T-helper 1 cell treated with Interleukin-12 subunit alpha and Interleukin-12 subunit beta and Interleukin-4 antibody, amounts not matched to agents 30 μg/mL and 1 μg/mL, for 36 hours (primary cell): Measurements from ENCODE around the gene KLHL22.

Experiments used
- H3K27ac Mint-ChIP-seq: one replicate; pipeline ENCODE4 v1.8.0; 2021; ENCODE audit warnings: mild to moderate bottlenecking, mixed read lengths
- H3K27me3 Mint-ChIP-seq: one replicate; pipeline ENCODE4 v1.8.0; 2021; ENCODE audit warnings: low read depth, mixed read lengths
- H3K36me3 Mint-ChIP-seq: one replicate; pipeline ENCODE4 v1.8.0; 2021; ENCODE audit warnings: low read depth, mixed read lengths
- H3K4me1 Mint-ChIP-seq: one replicate; pipeline ENCODE4 v1.8.0; 2021; ENCODE audit warnings: low read depth, mixed read lengths
- H3K4me3 Mint-ChIP-seq: one replicate; pipeline ENCODE4 v1.8.0; 2021; ENCODE audit warnings: mild to moderate bottlenecking, moderate library complexity, mixed read lengths
- H3K9me3 Mint-ChIP-seq: one replicate; pipeline ENCODE4 v1.8.0; 2021; ENCODE audit warnings: mixed read lengths

The KLHL22 gene

DNA sequence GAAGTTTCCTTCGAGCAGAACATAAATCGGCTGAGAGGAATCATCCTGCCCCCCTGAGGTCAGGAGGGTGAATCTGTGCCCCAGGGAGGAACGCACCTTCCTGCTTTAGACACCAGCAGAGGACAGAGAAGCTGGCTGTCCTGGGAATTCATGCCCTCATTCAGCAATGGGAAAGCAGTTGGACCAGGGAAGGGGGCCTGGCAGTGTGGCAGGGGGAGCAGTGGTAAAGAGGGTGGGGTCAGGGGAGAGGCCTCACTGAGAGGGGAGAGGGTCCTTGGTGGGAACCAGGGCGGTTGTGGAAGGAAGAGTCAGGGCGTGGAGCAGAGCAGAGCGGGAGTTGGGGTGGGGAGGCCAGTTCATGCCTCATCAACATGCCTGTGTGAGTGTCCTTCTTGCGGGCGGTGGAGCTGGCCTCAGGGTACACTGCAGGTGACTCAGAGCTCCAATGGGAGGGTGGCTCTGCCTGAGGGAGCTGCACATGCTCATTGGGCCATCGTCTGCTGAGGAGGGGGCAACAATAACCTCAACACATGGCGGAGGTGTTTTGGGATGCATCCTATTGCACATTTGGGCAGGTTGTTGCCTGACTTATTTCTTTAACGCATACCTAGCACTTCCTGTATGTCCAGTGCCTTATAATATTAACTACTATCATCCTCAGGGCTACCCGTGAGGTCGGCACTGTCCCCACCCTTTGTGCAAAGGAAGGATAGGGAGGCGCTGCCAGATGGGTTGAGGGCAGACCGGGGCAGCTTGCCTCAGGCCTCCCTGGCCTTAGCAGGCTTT lies 35.0 kb upstream of the KLHL22 start:
- no peaks in the 10 kb centered on the region for H3K27me3 Mint-ChIP-seq
- no peaks in the 10 kb centered on the region for H3K9me3 Mint-ChIP-seq
- H3K4me3 Mint-ChIP-seq: no peak overlapping the region
- no peak overlapping the region for H3K27ac Mint-ChIP-seq
- H3K4me1 Mint-ChIP-seq: peaks cover 42% of the 10 kb centered on the region
- peaks cover 23% of the 10 kb centered on the region for H3K36me3 Mint-ChIP-seq

DNA sequence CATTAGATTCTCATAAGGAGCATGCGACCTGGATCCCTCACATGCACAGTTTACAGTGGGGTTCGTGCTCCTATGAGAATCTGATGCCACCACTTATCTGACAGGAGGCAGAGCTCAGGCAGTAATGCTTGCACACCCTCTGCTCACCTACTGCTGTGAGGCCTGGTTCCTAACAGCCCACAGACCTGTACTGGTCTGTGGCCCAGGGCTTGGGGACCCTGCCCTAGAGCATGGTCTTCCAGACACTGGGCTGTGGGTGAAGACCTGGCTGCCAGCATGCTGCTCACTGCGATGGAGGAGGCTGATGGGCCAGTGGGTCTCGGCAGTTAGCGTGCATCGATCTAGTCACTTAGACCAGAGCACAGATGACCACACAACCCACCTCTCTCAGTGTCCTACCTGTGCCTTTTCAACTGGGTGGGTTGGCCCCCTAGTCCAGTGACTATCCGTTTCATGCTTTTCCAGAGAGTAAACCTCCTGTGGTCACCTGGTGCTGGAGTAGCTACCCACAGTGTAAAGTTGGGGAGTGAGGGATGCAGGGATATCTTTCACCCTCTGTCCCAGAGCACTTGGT lies 32.9 kb upstream of the KLHL22 start:
- H3K4me1 Mint-ChIP-seq: peaks cover 42% of the 10 kb centered on the region
- no peaks in the 10 kb centered on the region for H3K9me3 Mint-ChIP-seq
- H3K4me3 Mint-ChIP-seq: no peak overlapping the region
- H3K27me3 Mint-ChIP-seq: no peaks in the 10 kb centered on the region
- no peak overlapping the region for H3K27ac Mint-ChIP-seq
- H3K36me3 Mint-ChIP-seq: peaks cover 25% of the 10 kb centered on the region

- H3K4me3 Mint-ChIP-seq: peak overlapping the region; percentile 50
- no peaks in the 10 kb centered on the region for H3K27me3 Mint-ChIP-seq
- H3K4me1 Mint-ChIP-seq: peaks cover 45% of the 10 kb centered on the region
- peaks cover 26% of the 10 kb centered on the region for H3K36me3 Mint-ChIP-seq
- H3K9me3 Mint-ChIP-seq: no peaks in the 10 kb centered on the region
- H3K27ac Mint-ChIP-seq: peak overlapping the region; percentile 56
Observed at GRCh38 chr22:20526628-20527355, 31.2 kb upstream of the KLHL22 start.

GRCh38 chr22:20526305-20526627 lies 30.7 kb upstream of the KLHL22 start:
- Mint-ChIP-seq H3K4me3 (no peak overlapping the region), H3K4me1 (peaks cover 40% of the 10 kb centered on the region), H3K27ac (no peak overlapping the region), H3K27me3 (no peaks in the 10 kb centered on the region), H3K9me3 (no peaks in the 10 kb centered on the region), H3K36me3 (peaks cover 26% of the 10 kb centered on the region)

GRCh38 chr22:20525048-20525447 lies 29.5 kb upstream of the KLHL22 start:
- H3K27ac Mint-ChIP-seq: no peak overlapping the region
- no peak overlapping the region for H3K4me3 Mint-ChIP-seq
- H3K36me3 Mint-ChIP-seq: peaks cover 34% of the 10 kb centered on the region
- no peaks in the 10 kb centered on the region for H3K9me3 Mint-ChIP-seq
- peaks cover 39% of the 10 kb centered on the region for H3K4me1 Mint-ChIP-seq
- no peaks in the 10 kb centered on the region for H3K27me3 Mint-ChIP-seq

GRCh38 chr22:20524004-20524481 lies 28.4 kb upstream of the KLHL22 start:
- H3K9me3 Mint-ChIP-seq: no peaks in the 10 kb centered on the region
- peaks cover 40% of the 10 kb centered on the region for H3K4me1 Mint-ChIP-seq
- H3K36me3 Mint-ChIP-seq: peaks cover 36% of the 10 kb centered on the region
- H3K27me3 Mint-ChIP-seq: no peaks in the 10 kb centered on the region
- H3K4me3 Mint-ChIP-seq: no peak overlapping the region
- H3K27ac Mint-ChIP-seq: peak overlapping the region; percentile 49

GRCh38 chr22:20523086-20523983 lies 27.7 kb upstream of the KLHL22 start:
- H3K4me1 Mint-ChIP-seq: peaks cover 41% of the 10 kb centered on the region
- H3K27ac Mint-ChIP-seq: peak overlapping the region; percentile 49
- H3K9me3 Mint-ChIP-seq: no peaks in the 10 kb centered on the region
- H3K36me3 Mint-ChIP-seq: peaks cover 39% of the 10 kb centered on the region
- H3K27me3 Mint-ChIP-seq: no peaks in the 10 kb centered on the region
- no peak overlapping the region for H3K4me3 Mint-ChIP-seq

GRCh38 chr22:20522134-20523004 lies 26.8 kb upstream of the KLHL22 start:
- H3K27me3 Mint-ChIP-seq: no peaks in the 10 kb centered on the region
- peak overlapping the region; percentile 38 for H3K4me3 Mint-ChIP-seq
- H3K36me3 Mint-ChIP-seq: peaks cover 41% of the 10 kb centered on the region
- peak overlapping the region; percentile 24 for H3K27ac Mint-ChIP-seq
- H3K4me1 Mint-ChIP-seq: peaks cover 46% of the 10 kb centered on the region
- no peaks in the 10 kb centered on the region for H3K9me3 Mint-ChIP-seq

- Mint-ChIP-seq H3K27ac (peak overlapping the region; percentile 19), H3K4me3 (no peak overlapping the region), H3K9me3 (no peaks in the 10 kb centered on the region), H3K4me1 (peaks cover 41% of the 10 kb centered on the region), H3K27me3 (no peaks in the 10 kb centered on the region), H3K36me3 (peaks cover 32% of the 10 kb centered on the region)
Observed at GRCh38 chr22:20520093-20520511, 24.5 kb upstream of the KLHL22 start.

GRCh38 chr22:20519558-20519957 lies 24.0 kb upstream of the KLHL22 start:
- no peaks in the 10 kb centered on the region for H3K9me3 Mint-ChIP-seq
- no peak overlapping the region for H3K4me3 Mint-ChIP-seq
- no peak overlapping the region for H3K27ac Mint-ChIP-seq
- peaks cover 32% of the 10 kb centered on the region for H3K36me3 Mint-ChIP-seq
- H3K27me3 Mint-ChIP-seq: no peaks in the 10 kb centered on the region
- H3K4me1 Mint-ChIP-seq: peaks cover 41% of the 10 kb centered on the region

GRCh38 chr22:20517841-20518592 lies 22.4 kb upstream of the KLHL22 start:
- no peaks in the 10 kb centered on the region for H3K9me3 Mint-ChIP-seq
- peaks cover 28% of the 10 kb centered on the region for H3K36me3 Mint-ChIP-seq
- no peak overlapping the region for H3K4me3 Mint-ChIP-seq
- no peaks in the 10 kb centered on the region for H3K27me3 Mint-ChIP-seq
- peaks cover 34% of the 10 kb centered on the region for H3K4me1 Mint-ChIP-seq
- peak overlapping the region; percentile 80 for H3K27ac Mint-ChIP-seq

GRCh38 chr22:20517422-20517821 lies 21.8 kb upstream of the KLHL22 start:
- no peaks in the 10 kb centered on the region for H3K9me3 Mint-ChIP-seq
- peaks cover 30% of the 10 kb centered on the region for H3K4me1 Mint-ChIP-seq
- peak overlapping the region; percentile 45 for H3K4me3 Mint-ChIP-seq
- H3K27ac Mint-ChIP-seq: peak overlapping the region; percentile 80
- H3K36me3 Mint-ChIP-seq: peaks cover 26% of the 10 kb centered on the region
- H3K27me3 Mint-ChIP-seq: no peaks in the 10 kb centered on the region

DNA sequence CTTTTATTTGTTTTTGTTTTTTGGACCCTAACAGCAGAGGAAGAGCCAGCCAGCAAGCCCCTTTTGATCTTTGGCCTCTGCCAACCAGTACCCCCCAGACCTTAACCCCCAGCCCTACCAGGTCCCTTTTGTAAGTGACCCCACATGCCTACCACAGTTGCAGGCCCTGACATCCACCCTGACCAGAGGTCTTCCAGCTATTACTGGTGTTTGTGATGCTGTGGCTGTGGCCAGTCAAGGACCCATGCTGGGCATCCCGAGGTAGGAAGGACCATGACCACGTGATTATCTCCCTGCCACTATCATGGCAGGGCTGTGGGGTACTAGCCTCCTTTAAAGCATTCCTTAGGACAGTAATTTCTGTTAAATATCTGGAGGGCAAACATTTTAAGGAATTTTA lies 20.8 kb upstream of the KLHL22 start:
- Mint-ChIP-seq H3K27ac (no peak overlapping the region), H3K36me3 (peaks cover 23% of the 10 kb centered on the region), H3K9me3 (no peaks in the 10 kb centered on the region), H3K4me3 (no peak overlapping the region), H3K27me3 (no peaks in the 10 kb centered on the region), H3K4me1 (peaks cover 30% of the 10 kb centered on the region)
